HG03103 (cell line): ENCODE results near the gene AP5Z1.

ENCODE experiments used
- ATAC-seq: cut with Tn5 transposase; IDR thresholded peaks from one replicate; pipeline ENCODE4 v1.9.1; 2021; ENCODE audit warnings: low read depth; ENCODE audit not compliant: unreplicated experiment

AP5Z1 gene

DNA sequence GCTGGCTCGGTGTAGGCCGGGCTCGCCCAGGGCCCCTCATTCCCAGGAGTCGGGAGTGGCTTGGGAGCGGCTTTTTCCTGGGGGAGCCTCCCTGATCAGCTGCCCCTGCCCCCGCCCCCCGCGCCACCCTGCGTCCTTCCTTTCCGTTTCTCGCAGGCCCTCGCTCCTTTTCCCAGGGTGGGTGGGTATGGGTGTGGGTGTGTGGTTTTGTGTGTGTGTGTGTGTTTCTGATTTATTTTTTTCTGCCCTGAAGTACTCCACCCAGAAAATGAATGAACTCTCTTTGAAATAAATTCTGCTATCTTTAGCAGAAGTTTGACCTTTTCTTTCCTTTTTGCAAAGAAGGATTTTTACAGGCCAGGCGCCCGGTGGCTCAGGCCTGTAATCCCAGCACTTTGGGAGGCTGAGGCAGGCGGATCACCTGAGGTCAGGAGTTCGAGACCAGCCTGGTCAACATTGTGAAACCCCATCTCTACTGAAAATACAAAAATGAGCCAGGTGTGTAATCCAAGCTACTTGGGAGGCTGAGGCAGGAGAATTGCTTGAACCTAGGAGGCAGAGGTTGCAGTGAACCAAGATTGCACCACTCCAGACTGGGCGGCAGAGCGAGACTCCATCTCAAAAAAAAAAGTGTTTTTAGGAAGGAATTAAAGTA is 30.0 kb upstream of the AP5Z1 start:
- peak; percentile 13 for ATAC-seq

DNA sequence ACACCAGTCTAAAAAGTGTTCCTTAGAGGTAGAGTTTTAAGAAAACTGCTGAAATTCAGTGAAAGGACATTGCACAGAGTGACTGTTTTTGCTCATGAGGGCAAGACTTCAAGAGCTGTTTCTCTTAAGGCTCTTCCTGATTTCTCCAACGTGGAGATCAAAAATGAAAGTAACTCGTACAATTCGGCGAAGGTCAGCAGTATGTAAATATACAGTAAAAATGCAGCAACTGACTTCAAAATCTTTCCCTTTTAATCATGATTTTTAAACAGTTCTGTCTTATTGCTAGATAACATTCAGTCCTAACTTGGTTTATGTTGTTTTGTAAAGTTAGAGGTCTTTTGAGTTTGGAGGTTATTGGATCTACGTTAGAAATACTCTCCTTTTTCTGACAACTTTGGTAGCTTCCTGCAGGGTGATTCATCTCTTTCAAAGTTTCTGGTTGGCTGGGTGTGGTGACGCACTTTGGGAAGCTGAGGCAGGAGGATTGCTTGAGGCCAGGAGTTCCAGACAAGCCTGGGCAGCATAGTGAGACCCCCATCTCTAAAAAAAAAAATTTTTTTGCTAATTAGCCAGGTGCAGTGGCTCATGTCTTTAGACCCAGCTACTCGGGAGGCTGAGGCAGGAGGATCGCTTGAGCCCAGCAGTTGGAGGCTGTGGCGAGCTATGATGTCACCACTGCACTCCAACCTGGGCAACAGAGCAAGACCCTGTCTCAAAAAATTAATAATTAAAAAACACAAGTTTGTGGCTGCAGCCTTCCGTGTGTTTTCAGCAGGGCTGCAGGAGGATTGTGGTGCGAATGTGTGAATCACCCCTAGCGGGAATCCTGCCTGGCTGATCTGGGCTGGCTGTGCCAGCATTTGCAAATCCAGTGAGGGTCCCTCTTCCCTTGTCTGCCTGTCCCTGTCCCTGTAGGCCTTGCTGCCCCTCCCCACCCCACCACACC is 29.2 kb upstream of the AP5Z1 start:
- no peak for ATAC-seq

DNA sequence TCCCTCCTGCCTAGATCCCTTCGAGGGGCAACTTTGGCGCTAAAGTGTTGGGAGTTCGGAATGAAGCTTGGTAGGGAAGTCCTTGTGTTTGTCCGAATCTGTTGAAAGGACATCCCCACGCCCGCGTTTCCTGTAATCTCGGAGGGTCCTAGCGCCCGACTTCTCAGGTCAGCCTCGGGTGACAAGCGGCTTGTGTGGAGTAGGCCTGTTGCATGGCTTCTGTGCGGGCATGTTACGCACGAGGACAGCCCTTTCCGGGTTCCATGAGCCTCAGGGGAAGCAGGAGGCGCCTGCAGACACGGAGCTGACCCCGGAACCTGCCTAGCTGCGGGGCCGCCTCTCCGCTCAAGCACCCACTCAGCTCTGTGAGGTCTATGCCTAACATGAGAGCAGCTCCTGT is 28.4 kb upstream of the AP5Z1 start:
- ATAC-seq, result no peak

DNA sequence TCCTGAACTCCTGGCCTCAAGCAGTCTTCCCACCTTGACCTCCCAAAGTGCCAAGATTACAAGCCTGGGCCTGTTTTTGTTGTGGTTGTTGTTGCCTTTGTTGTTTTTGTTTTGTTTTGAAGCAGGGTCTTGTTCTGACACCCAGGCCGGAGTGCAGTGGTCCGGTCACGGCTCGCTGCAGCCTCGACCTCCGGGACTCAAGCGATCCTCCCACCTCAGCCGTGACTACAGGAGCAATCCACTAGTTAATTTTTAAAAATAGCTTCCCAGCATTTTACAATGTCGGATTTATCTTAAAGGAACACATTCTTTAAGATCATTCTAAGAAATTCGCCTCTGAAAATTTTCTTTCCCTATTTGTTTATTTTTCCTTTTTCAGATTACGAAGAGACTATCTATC is 27.7 kb upstream of the AP5Z1 start:
- ATAC-seq, result no peak

DNA sequence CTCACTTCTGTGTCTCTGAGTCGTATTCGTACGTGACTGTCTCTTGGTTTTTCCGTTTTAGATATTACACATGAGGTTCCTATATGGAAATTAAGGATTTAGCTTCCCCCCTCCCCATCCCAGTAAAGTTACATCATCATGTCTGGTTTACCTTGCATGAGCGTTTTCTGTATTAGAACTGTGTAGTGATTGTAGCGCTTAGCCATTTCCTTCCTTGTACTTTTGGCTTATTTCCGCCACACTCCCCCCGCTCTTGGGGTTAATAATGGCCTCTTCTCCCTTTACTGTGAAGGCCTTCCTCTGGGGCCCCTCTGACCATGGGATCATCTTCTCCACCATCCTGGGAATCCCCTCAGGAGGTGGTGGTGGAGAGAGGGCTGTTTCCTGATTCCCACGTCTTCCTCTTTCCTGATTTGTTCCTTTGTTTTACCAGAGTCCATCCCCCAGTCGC is 27.2 kb upstream of the AP5Z1 start:
- ATAC-seq, result no peak

DNA sequence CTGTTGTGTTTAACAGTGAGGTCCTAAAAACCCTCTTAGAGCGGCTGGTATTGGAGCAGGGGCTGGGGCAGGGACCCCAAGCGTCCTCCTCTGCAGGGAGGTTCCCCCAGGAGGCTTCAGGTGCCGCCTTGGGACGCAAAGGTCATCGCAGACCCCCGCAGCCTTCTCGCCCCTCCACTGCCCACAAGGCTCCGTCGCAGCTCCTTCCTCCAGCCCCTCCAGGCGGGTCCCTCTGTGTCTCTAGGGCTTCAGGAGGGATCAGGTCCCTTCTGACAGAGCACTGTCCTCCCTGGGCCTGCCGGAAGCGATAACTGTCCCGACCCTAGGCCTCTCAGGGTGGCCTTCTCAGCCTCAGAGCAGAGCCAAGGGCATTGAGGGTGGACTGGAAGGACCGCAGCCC is 26.1 kb upstream of the AP5Z1 start:
- ATAC-seq, result no peak

DNA sequence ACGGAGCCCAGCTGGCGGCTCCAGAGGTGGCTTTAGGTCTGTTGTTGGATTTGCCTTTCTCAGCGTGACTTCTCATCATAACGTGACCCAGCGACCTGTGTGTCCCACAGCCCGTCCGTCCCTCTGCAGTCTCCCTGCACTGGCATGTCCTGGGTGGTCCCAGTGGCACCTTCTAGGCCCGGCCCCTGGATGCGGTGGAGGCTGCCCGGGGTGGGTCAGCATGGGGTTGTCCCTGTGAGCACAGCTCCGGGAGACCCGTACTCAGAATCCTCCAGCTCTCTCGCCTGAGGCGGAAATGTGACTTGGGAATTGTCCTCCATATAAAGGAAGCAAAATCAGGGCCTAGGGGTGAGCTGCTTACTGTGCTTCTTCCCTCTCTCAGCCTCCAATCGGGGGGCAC is 25.6 kb upstream of the AP5Z1 start:
- no peak for ATAC-seq

DNA sequence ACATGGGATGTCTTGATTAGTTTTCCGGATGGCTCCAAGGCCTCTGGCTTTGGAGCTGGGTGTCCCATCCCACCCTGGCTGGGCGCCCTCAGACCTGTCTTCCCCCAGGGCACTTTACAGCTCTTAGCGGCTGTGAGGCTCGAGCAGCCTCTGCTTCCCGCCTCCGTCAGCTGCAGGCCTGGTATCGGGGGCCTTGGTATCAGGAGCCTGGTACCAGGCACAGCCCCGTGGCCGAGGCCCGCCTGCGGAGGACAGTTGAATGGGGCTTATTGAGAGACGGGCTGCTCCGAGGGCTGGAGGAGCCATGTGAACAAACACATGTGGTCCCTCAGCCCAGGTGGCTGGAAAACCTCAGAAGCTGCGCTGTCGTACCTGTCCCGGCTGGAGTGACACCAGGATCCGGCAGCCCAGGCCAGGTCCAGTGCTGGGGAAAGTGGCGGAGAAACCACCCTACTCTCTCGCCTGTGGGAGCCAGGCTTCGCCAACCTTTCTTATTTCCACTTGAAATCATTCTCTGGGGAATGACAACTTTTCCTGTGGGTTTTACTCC is 23.9 kb upstream of the AP5Z1 start:
- ATAC-seq, result no peak

DNA sequence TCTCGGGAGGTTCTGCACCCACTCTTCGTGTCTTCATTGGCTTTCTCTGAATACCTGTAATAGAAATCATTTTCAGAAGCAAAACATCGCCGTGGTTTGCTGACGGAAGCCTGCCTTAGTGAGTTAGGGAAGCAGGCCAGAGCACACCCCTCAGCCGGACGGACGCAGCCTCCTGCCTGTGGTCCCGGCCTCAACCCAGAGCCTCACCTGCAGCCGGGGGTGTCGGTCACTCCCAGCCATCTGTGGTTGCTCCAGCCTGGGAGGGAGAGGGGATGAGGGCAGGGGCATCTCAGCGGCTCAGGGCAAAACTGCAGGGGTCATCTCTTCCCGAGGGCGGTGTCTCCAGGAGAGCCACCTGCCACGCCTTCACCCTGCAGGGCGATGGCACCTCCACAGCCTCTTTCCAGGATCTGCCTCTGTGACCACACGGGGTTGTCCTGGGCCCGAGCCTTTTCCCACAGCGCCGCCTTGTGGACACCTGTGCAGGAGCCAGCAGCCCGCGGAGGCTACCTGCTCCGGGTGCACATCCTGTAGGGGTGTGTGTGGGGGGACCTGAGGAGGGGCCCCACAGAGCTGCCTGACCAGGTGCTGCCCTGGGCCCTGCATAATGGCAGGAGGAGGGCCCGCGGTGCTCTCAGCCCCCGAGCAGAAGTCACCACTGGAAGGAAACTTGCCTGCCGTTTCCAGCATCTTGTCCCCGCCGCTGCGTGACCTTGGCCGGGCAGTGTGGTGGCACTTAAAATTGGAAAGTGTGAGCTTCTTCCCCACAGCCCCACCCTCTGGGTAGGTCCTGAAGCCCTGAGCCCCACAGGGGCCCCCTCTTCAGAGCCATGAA is 21.6 kb upstream of the AP5Z1 start:
- peak; percentile 87 for ATAC-seq

DNA sequence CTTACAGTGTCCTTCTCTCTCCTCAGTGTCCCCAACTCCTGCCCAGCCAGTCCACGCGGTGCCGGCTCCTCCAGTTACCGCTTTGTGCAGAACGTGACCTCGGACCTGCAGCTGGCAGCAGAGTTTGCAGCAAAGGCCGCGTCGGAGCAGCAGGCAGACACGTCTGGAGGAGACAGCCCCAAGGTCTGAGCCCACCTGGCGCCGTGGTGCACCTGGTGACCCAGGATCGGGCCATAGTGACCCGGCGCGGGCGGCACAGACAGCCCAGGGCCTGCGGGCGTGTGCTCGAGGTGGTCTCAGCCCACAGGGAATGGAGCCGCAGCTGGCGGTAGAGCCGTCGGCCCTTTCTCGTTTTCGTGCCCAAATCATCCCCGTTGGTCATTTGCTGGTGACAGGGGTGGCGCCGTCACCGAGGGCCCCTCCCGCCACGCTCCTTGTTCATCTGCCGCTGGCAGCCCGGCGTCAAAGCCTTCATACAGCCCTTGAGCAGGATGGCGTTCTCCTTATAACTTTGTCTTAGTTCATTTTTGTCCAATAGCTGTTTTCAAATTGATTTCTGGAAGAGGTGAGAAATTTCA is 20.9 kb upstream of the AP5Z1 start:
- no peak for ATAC-seq

DNA sequence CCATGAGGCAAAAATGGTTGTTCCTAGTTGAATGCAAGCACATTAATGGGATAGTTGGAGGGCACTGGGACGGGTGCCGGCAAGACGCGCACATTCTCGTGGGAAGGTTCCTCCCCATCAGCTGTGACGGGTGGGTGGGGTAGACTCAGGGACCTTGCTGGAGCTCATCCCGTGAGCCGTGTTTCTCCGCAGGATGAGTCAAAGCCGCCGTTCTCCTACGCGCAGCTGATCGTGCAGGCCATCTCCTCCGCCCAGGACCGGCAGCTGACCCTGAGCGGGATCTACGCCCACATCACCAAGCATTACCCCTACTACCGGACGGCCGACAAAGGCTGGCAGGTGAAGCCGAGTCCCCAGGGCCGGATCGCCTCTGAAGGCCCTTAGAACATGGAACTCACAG is 20.4 kb upstream of the AP5Z1 start:
- ATAC-seq, result no peak

DNA sequence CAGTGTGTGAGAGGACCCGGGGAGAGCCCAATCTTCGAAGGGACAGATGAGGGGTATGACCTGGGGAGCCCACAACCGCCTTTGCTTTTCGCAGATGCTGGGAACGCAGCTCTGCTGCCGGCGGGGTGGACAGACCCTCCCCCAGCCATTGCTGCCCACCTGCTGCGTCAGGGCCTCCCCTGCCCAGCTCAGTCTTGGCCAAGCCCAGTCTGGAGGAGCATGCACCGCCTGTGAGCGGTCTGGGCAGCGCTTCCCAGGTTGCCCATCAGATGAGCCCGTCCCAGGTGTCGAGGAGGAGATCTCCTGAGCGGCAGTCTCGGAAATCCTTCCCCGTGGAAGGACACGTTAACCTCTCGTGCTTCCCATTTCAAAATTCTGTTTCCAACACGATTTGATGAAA is 17.3 kb upstream of the AP5Z1 start:
- no peak for ATAC-seq

DNA sequence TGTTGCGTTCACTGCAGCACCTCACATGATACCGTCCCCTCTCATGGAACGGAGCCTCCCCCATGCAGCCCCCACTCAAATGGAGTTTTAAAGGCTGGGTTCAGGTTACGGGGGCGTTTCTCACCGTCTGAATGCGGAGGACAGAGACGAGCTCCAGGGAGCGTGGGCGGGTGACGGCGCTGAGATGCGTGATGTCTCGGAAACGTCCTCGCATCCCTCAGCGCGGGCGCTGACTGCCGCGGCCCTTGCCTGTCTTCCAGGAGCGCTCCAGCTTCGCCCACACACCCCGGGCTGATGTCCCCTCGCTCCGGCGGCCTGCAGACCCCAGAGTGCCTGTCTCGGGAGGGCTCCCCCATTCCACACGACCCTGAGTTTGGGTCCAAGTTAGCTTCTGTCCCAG is 16.6 kb upstream of the AP5Z1 start:
- ATAC-seq, result no peak

DNA sequence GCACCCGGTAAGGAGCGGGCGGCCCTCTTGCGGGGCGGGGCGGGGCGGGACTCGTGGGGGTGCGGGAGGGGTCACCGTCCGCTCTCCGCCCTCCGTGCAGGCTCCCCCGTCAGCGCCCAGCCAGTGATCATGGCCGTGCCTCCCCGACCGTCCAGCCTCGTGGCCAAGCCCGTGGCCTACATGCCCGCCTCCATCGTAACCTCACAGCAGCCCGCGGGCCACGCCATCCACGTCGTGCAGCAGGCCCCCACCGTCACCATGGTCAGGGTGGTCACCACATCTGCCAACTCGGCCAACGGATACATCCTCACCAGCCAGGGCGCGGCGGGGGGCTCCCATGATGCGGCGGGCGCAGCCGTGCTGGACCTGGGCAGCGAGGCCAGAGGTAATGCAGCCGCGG is 16.2 kb upstream of the AP5Z1 start:
- no peak for ATAC-seq

DNA sequence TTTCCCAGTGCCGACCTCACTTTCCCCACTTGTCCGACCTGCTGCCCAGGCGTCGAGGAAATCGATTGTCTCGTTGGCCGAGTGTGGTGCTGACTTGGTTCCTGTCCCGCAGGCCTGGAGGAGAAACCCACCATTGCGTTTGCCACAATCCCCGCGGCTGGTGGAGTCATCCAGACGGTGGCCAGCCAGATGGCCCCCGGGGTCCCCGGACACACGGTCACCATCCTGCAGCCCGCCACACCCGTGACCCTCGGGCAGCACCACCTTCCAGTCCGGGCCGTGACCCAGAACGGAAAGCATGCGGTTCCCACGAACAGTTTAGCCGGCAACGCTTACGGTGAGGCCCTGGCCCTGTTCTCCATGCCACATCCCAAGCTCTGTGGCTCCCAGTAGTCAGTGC is 14.5 kb upstream of the AP5Z1 start:
- no peak for ATAC-seq

DNA sequence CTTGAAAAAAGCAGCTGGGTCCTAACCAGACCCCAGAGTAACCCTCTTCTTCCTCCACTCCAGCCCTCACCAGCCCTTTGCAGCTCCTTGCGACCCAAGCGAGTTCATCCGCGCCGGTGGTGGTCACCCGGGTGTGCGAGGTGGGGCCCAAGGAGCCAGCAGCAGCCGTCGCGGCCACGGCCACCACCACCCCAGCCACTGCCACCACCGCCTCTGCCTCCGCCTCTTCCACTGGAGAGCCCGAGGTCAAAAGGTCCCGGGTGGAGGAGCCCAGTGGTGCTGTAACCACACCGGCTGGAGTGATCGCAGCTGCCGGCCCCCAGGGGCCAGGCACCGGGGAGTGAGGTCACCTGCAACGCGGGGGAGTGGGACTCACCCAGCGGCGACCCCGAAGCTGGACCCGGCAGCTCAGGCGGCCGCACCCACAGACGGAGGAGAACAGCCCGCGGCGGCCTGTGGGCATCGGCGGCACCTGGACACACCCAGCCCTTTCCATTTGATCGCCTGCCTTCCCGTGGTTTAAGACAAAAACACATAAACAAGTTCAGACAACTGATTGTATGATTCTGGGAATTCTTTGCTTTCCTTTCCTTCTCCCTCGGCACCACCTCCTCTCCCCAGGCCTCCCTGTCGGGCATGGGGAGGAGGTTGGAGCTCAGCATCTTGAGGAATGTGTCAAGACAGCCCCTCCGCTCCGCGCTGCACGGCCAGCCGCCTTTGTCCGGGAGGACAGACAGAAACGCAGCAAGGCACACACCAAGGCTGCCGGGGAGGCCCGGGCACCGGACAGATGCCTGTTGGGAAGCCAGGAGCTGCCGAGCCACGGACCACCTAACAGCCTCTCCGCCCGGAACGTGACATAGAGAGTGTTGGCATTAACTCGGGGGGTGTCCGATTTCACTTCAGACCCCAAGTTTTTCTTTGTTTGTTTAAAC is 13.0 kb upstream of the AP5Z1 start:
- no peak for ATAC-seq

DNA sequence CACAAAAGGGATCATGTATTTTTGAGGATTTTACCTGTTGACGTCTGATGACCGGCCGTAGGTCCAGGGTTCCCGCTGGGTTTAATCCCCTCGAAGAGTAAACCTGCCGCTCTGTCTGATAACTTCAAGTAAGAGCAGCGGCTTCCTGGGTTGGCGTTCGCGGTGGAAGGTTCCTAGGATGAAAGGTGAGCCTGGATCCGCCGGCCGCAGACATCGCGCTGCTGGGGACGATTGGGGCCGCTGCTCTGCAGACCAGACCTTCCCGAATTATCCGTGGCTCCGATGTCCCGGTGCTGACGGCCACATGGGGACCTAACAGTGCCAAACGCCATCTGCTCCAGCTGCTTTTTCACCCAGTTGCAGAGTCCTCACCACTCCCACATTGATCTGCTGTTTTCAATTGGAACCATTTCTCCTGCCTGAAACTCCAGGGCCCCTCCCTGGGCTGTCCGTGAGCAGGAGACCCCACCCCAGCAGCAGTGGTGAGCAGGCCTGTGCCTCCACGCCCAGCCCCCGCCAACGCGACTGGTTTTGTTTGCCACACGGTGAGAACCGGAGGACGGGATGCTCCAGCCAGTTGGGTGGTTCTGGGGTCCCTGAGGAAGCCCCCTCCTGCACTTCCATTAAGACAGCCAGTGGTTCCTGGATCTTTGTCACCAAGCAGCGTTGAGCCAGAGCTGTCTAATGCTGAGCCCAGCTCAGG is 12.2 kb upstream of the AP5Z1 start:
- ATAC-seq, result no peak

DNA sequence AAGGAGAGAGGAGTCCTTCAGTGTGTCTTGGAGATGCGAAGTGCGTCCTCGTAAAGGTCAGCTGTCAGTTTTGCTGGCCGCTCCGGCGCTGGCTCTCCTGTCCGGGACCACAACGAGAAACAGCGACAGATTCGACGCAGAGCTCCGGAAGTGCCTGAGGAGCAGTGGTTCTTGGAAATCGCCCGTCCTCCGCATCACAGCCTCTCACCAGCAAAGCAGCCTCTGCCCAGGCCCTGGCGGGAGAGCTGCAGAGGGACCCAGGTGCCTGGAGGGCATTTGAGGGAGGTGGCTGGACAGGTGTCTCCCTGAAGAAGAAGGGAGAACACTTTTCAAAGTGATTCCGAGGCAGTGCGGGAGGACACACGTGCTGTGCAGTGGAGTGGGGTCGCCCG is 11.6 kb upstream of the AP5Z1 start:
- no peak for ATAC-seq
